GM12801 (cell line): ENCODE data around the gene LNPEP.

Source experiments
- CTCF ChIP-seq: IDR thresholded peaks from one replicate; pipeline ENCODE4 v1.5.1; 2011; ENCODE audit warnings: control low read depth; ENCODE audit not compliant: insufficient read length; ENCODE audit errors: extremely low read depth

LNPEP gene

GRCh38 chr5:96936431-96937320 is 796 bp downstream of the LNPEP start:
- TF ChIP-seq CTCF: no peak

- no peak for TF ChIP-seq CTCF
These were observed 4.7 kb downstream of the LNPEP start for GRCh38 chr5:96940586-96940985.

- TF ChIP-seq CTCF: no peak
These were observed 5.3 kb downstream of the LNPEP start for GRCh38 chr5:96941140-96941539.

GRCh38 chr5:96942078-96942477 is 6.2 kb downstream of the LNPEP start:
- TF ChIP-seq CTCF: no peak

- no peak for TF ChIP-seq CTCF
These were observed 7.0 kb downstream of the LNPEP start for GRCh38 chr5:96942911-96943310.

- TF ChIP-seq CTCF: no peak
These were observed 7.9 kb downstream of the LNPEP start for GRCh38 chr5:96943799-96944198.

- no peak for TF ChIP-seq CTCF
These were observed 9.4 kb downstream of the LNPEP start for GRCh38 chr5:96945144-96945897.
